Inflammatory macrophage (primary cell): ENCODE measurements around the gene TMEM239.
A peak's percentile ranks its signal among the peaks of the same experiment; 100 is the strongest.

Source experiments
- DNase-seq, 2 donors: peaks; one replicate each; pipeline ENCODE4 v3.0.0-alpha.2; 2020 to 2022

Gene TMEM239

GRCh38 chr20:2851086-2851485 lies 34.9 kb downstream of the TMEM239 start:
- DNase-seq = no peak

GRCh38 chr20:2858591-2858990 lies 42.4 kb downstream of the TMEM239 start:
- no peak for DNase-seq

- peak in 1 of 2 donors; percentile 8 for DNase-seq
Observed at GRCh38 chr20:2859330-2860121, 43.4 kb downstream of the TMEM239 start.

DNA sequence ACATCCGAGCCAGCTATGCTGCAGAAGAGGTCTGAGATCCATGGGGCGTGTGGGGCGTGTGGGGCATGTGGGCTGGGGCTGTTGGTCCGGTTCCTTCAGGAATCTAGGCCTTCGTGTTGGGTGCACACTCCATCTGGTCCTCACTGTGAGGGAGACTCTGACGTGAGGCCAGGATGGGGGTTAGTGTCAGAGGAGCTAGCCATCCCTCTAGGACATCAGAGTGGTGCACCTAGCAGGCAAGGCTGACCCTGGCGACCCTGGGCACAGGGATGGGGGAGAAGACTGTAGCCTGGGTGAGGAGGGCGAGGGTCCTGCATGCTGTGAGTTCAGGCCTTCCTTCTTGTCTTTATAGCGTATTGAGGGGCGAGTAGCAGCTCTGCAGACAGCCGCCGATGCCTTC lies 48.5 kb downstream of the TMEM239 start:
- no peak for DNase-seq

DNA sequence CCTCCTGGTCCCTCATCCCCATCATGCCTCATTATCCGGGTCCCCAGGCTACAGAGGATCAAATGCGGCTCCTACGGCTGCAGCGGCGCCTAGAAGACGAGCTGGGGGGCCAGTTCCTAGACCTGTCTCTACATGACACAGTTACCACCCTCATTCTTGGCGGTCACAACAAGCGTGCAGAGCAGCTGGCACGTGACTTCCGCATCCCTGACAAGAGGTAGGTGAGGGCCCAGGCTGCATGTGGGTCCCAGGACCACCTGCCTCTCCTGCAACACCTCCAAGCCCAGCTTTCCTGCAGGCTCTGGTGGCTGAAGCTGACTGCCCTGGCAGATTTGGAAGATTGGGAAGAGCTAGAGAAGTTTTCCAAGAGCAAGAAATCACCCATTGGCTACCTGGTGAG lies 48.9 kb downstream of the TMEM239 start:
- DNase-seq = no peak

GRCh38 chr20:2865630-2866029 lies 49.5 kb downstream of the TMEM239 start:
- no peak for DNase-seq

DNA sequence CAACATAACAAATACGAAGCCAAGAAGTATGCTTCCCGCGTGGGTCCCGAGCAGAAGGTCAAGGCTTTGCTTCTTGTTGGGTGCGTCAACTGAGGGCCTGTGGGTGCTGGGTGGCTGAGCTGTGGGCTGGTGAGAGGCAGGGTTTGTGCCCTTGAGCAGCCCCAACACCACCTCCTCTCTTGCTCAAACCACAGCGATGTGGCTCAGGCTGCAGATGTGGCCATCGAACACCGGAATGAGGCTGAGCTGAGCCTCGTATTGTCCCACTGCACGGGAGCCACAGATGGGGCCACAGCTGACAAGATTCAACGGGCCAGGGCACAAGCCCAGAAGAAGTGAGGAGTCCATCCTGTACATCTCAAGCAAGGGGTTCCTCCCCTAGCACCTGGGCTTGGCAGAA lies 50.1 kb downstream of the TMEM239 start:
- DNase-seq = no peak

DNA sequence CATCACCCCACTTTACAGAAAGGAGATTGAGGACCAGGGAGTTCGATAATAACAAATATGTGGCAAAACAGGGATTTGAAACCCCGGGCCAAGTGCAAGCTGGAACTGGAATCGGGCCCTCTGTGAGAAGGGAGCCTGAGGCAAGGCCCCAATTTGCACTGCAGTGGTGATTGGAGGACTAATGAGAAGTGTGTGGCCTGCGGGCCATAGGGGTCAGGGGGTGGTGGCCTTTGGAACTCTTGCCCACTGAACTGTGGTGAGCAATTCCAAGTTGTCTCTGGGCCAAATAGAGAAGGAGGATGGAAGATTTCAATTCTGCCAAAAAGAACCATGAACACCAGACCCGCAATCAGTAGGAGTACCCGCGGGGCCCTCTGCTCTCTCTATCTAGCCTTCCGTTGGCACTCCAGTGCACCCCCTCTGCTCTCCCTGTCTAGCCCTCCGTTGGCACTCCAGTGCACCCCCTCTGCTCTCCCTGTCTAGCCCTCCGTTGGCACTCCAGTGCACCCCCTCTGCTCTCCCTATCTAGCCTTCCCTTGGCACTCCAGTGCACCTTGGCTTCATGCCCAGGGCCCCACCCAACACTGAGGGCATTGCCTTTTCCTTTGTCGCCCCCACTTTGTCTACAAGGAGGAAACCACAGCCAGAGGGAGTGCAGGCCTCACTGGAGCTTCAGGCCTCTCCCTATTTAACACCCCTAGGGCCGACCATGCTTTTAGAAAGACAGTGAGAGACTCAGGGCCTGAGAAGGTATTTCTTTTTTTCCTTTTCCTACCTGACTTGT lies 51.1 kb downstream of the TMEM239 start:
- DNase-seq = peak; percentile 34 to 41
